GM21717 (cell line): Measurements from ENCODE around the gene FFAR1.

Experiments used
- ATAC-seq: cut with Tn5 transposase; IDR thresholded peaks from one replicate; pipeline ENCODE4 v1.9.1; 2021; ENCODE audit warnings: mild to moderate bottlenecking, moderate library complexity; ENCODE audit not compliant: unreplicated experiment

Gene FFAR1

DNA sequence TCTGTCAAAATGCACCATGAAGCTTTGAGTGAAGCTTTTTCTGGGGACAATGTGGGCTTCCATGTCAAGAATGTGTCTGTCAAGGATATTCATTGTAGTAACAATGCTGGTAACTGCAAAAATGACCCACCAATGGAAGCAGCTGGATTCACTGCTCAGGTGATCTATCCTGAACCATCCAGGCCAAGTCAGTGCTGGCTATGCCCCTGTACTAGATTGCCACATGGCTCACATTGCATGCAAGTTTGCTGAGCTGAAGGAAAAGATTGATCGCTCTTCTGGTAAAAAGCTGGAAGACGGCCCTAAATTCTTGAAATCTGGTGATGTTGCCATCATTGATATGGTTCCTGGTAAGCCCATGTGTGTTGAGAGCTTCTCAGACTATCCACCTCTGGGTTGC, 35.8 kb downstream of the FFAR1 start:
- ATAC-seq = no peak

DNA sequence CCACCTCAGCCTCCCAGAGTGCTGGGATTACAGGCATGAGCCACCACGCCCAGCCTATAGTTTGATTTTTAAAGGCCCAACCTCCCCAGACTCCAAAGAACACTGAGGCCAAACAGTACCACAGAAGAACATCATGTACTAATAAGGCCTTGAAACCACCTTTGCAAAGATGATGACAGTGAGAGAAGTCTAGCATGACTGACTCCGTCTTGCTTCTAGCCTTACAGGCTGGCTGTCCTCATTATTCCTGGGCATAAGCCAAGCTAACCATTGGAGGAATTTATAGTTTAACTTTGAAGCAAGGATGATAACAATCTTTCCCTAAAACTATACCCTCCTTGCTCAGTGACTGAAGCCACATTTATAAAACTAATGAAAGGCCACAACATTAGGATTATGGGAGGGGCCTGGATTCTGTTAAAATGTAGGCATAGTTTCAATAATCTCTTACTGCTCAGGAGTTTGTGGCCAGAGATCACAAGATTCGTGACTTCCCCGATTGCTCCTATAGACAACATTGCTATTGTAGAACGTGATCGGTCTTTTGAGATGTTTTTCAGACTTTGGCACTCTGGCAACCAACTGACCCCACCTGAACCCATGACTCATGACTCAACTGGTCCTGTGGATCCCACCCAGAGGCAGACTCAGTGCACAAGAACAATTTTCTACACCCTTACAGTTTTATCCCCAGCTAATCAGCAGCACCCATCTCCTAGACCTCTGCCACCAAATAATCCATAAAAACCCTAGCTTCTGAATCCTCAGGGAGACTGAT, 40.8 kb downstream of the FFAR1 start:
- no peak for ATAC-seq

DNA sequence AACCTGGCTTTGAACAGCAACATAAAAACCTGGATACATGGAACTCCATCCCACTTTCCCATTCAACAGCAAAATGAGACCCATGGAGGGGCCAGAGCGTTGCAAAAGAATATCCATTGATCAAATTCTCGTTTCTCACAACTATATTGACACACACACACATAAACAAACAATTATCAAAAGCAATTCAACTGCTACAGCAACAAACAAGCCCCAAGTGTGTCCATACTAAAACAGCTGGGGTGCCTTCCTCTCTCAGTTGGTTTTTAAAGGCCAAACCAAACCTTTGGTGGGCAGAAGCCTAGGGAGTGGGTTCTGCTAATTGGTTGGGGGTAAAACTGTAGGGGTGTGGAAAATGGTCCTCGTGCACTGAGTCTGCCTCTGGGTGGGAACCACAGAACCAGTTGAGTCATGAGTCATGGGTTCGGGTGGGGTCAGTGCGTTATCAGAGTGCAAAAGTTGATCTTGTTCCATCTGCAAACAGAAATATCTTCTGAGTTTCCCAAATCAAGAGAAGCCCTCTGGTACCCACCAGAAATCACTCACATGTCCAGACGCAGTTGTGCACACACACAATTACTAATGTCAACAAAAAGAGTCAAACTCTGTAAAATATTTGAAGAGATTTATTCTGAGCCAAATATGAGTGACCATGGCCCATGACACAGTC, 41.6 kb downstream of the FFAR1 start:
- ATAC-seq = no peak

DNA sequence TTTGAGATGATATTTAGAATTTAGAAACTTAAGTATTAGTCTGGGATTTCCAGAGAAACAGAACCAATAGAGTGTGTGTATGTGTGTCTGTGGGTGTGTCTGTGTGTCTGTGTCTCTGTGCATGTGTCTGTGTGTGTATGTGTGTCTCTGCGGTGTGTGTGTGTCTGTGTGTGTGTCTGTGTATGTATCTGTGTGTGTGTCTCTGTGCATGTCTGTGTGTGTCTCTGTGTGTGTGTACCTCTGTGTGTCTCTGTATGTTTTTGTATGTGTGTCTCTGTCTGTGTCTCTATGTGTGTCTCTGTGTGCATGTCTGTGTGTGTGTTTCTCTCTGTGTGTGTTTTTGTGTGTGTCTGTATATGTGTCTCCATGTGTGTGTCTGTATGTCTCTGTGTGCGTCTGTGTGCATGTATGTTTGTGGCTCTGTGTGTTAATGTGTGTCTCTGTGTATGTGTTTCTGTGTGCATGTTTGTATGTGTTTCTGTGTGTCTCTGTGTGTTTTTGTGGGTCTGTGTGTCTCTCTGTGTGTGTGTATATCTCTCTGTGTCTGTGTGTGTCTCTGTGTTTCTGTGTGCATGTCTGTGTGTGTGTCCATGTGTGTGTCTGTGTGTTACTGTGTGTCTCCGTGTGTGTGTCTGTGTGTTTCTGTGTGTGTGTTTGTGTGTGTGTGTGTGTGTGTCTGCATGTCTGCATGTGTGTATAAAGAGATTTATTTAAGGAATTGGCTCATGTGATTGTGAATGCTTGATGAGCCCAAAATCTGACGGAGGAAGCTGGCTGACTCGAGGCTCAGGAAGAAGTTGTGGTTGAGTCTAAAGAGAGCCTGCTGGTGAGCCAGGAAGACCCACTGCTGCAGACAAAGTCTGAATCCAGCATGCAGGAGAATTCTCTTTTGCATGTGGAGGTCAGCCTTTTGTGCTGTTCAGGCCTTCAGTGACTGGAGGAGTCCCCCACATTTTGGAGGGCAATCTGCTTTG, 45.3 kb downstream of the FFAR1 start:
- ATAC-seq = no peak

DNA sequence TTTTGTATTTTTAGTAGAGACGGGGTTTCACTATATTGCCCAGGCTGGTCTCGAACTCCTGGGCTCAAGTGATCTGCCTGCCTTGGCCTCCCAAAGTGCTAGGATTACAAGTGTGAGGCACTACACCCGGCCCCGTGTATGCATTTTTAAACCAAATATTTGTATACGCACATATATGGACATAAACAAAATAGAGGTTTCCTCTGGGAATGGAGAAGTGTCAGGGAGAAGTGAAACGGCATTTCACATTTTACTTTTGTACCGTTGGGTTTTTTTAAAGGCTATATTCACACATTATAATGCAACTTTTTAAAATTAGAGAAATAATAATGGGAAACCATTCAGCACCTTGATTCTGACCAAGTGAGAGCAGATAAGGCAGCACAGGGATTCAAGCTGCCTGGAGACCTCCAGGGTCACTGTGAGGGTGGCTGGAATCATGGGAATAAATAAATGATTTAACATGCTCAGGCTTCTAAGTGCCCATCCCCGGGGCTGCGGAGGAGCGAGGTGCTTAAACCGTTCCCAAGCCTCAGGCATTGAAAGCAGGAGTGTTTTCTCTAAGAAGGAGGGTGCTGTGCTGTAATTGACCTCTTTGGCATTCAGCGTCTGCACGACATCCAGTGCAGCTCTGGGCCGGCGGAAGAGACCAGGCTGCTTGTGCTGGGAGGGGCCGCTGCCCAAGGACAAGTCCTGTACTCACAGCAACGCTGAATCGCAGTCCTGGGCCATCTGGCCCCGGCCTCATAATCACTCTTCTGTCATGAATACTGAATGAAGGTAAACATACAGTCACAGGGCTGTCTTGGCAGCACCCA, 47.9 kb downstream of the FFAR1 start:
- ATAC-seq = no peak

DNA sequence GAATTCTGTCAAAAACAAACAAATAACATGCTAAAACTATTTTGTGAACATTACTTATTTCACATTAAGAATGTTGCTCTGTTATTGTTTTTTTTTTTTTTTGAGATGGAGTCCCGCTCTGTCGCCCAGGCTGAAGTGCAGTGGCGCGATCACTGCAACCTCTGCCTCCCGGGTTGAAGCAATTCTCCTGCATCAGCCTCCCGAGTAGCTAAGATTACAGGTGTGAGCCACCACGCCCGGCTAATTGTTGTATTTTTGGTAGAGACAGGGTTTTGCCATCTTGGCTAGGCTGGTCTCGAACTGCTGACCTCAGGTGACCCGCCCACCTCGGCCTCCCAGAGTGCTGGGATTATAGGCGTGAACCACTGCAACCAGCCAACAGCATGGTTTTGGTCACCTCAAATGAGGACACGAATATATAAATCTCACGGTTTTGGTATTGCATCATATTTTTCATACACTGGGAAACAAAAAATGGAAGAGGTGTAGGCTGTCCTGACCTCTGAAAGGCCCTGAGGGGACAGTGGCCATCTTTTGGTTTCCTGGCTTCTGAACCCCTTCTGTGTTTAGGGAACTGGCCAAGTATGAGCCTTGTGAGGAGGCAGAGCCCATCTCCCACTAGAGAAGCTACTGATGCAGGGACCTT, 48.7 kb downstream of the FFAR1 start:
- no peak for ATAC-seq

DNA sequence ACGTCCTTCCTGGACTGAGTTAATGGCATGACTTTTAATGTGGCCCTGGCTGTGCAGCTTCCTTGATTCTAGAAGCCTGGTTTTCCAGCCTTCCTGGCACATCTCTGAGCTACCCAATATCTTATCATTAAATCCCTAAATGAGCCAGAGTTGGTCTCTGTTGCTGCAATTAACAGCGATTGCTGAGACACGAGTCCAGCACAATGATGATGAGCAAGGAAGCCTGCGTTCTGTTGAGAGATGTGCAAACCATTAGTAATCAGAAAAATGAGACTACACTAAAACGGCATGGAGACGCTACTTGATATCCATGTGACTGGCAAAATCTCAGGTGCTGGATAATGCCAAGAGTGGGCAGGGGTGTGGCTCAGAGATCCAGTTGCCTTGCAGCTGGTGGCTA, 49.4 kb downstream of the FFAR1 start:
- no peak for ATAC-seq
